Ectodermal cell (in vitro differentiated cells): ENCODE measurements around the gene WDR19.
"Not testable (repeated sequence)": the region's sequence is repeated elsewhere in the genome, so short reads cannot be mapped to it uniquely, and the experiment has no call there.

Experiments
- H3K27ac ChIP-seq: 2 replicates; pipeline ENCODE4 v1.7.0; 2013; ENCODE audit warnings: mild to moderate bottlenecking, low read depth, low read length; ENCODE audit not compliant: insufficient read depth, poor library complexity, severe bottlenecking
- H3K27me3 ChIP-seq: 2 replicates; pipeline ENCODE4 v1.7.0; 2013; ENCODE audit warnings: mild to moderate bottlenecking, low read length; ENCODE audit not compliant: insufficient read depth, control insufficient read depth, poor library complexity, severe bottlenecking
- H3K36me3 ChIP-seq: one replicate; pipeline ENCODE4 v1.7.0; 2013; ENCODE audit warnings: low read length; ENCODE audit not compliant: control insufficient read depth, insufficient read depth
- H3K4me1 ChIP-seq: one replicate; pipeline ENCODE4 v1.7.0; 2013; ENCODE audit warnings: low read length; ENCODE audit not compliant: control insufficient read depth, insufficient read depth
- H3K4me3 ChIP-seq: 2 replicates; pipeline ENCODE4 v1.7.0; 2013; ENCODE audit warnings: low read depth, low read length, control low read depth; ENCODE audit not compliant: insufficient read depth
- H3K9me3 ChIP-seq: 2 replicates; pipeline ENCODE4 v1.7.0; 2013; ENCODE audit warnings: mild to moderate bottlenecking, low read length, moderate library complexity; ENCODE audit not compliant: control insufficient read depth
- WGBS, 2 experiments: methylation state at CpG; one replicate each; pipeline ENCODE4 v1.1.7; 2013; ENCODE audit warnings: missing lambda C conversion rate in 2 of 2; 5-methylcytosine and 5-hydroxymethylcytosine counted together

The WDR19 gene

DNA sequence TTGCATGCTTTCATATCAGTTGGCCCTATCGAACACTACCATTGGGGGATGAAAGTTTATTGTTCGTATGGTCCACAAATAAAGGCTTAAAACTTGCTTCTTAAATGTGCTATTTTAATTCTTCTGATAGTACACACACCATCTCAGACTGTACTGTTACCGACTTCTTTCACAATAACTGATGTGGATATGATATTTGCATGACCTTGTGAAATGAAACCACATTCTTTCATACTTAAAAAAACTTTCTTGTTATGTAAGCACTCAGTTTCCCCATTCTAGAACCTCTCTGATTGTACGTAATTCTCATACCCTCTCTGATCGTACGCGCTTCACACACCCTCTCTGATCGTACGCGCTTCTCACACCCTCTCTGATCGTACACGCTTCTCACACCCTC, 12.0 kb upstream of the WDR19 start:
- H3K9me3 ChIP-seq = no peaks in the 10 kb centered on the region
- no peak overlapping the region for H3K4me3 ChIP-seq
- WGBS, 2 experiments = 92 to 96% methylated on average over 10 to 12 of the region's 12 CpGs
- no peak overlapping the region for H3K27ac ChIP-seq
- no peaks in the 10 kb centered on the region for H3K4me1 ChIP-seq
- no peaks in the 10 kb centered on the region for H3K36me3 ChIP-seq
- H3K27me3 ChIP-seq = no peaks in the 10 kb centered on the region

- Histone ChIP-seq H3K36me3 (no peaks in the 10 kb centered on the region), H3K27me3 (peaks cover 9% of the 10 kb centered on the region), H3K4me1 (peaks cover 4% of the 10 kb centered on the region), H3K9me3 (no peaks in the 10 kb centered on the region), H3K4me3 (no peak overlapping the region), H3K27ac (no peak overlapping the region)
Measured at GRCh38 chr4:39178706-39179105, 3.6 kb upstream of the WDR19 start.

DNA sequence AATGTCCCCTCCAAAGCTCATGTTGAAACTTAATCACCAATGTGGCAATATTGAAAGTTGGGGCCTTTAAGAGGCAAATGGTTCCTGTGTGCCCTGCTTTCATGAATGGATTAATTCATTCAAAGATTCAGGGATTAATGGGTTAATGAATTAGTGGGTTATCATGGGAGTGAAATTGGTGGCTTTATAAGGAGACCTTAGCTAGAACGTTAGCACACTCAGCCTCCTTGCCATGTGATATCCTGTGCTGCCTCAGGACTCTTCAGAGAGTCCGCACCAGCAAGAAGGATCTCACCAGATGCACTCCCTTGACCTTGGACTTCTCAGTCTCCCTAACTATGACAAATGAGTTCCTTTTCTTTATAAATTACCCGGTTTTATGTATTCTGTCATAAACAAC, 2.6 kb upstream of the WDR19 start:
- peaks cover 13% of the 10 kb centered on the region for H3K27me3 ChIP-seq
- H3K4me1 ChIP-seq = peaks cover 4% of the 10 kb centered on the region
- H3K9me3 ChIP-seq = no peaks in the 10 kb centered on the region
- H3K4me3 ChIP-seq = no peak overlapping the region
- no peaks in the 10 kb centered on the region for H3K36me3 ChIP-seq
- H3K27ac ChIP-seq = no peak overlapping the region
- 85 to 89% methylated on average over 3 of the region's 3 CpGs for WGBS, 2 experiments

- H3K4me1 ChIP-seq, H3K9me3 ChIP-seq: not testable (repeated sequence)
- WGBS, 2 experiments = 92 to 95% methylated on average over 17 of the region's 17 CpGs
Measured at GRCh38 chr4:39180629-39181028, 1.7 kb upstream of the WDR19 start.

DNA sequence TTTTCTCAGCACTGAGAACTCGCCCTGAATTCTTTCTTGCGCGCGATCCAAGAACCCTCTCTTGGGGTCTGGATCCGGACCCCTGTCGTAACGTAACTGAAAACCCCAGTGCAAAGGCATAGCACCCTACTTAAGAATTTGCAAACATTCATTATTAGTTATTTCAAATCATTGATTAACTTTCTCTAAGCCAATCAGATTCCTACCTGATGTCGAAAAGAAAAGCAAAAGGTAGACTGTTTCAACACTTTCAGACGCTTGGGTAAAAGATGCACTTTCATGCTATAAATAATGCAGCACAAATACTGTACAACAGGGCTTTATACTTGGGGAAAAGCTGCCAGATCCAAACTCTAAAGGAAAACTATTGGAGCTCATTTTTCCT, 817 bp upstream of the WDR19 start:
- peaks cover 13% of the 10 kb centered on the region for H3K27me3 ChIP-seq
- 94% methylated on average over 9 of the region's 9 CpGs for WGBS, 2 experiments
- H3K36me3 ChIP-seq = no peaks in the 10 kb centered on the region
- H3K4me1 ChIP-seq = peaks cover 4% of the 10 kb centered on the region
- no peaks in the 10 kb centered on the region for H3K9me3 ChIP-seq
- H3K27ac ChIP-seq = no peak overlapping the region
- peak overlapping the region; percentile 33 for H3K4me3 ChIP-seq

More at GRCh38 chr4:39180629-39181028, 1.7 kb upstream of the WDR19 start:
- H3K36me3 ChIP-seq, H3K4me3 ChIP-seq, H3K27ac ChIP-seq: not testable (repeated sequence)
- peaks cover 13% of the 10 kb centered on the region for H3K27me3 ChIP-seq

DNA sequence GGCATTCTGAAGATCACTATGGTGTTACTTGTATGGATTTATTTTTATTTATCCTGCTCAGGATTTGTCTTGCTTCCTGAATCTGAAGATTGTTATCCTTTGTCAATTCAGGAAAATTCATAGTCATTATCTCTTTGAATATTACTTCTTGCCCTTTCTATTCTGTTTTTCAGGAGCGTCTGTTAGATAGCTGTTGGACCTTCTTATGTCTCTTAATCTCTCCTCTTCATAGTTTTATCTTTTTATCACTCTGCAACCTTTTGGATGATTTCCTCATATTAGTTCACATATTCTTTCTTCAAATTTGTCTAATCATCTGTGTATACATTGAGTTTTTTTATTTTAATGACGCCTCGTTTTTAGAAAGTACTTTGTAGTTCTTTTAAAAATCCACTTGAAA, 19.6 kb downstream of the WDR19 start:
- 94 to 96% methylated on average over 1 of the region's 3 CpGs for WGBS, 2 experiments

DNA sequence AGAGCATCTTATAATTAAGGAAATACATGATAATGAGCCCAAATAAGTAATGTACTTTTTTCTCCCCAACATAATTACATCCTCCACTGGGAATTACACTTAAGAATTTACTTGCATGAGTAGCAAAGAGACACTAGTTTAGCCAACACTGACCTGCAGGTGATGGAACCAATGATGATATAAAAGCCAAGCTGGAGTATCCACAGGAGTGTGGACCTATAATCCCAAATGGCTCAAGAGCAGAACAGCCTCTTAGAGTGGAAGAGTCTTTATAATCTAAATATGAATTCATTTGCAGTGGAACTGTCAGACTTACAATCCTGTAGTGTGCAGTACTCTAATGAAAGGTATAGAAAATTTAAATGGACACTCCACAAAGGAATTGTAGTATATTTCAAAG, 22.2 kb downstream of the WDR19 start:
- Histone ChIP-seq H3K27ac (no peak overlapping the region), H3K4me1 (no peaks in the 10 kb centered on the region), H3K4me3 (no peak overlapping the region), H3K36me3 (peaks cover 19% of the 10 kb centered on the region), H3K27me3 (no peaks in the 10 kb centered on the region), H3K9me3 (no peaks in the 10 kb centered on the region)

More for the DNA sequence above, 19.6 kb downstream of the WDR19 start:
- Histone ChIP-seq H3K27me3 (no peaks in the 10 kb centered on the region), H3K36me3 (peaks cover 19% of the 10 kb centered on the region), H3K4me3 (no peak overlapping the region), H3K27ac (no peak overlapping the region), H3K4me1 (no peaks in the 10 kb centered on the region), H3K9me3 (no peaks in the 10 kb centered on the region)

DNA sequence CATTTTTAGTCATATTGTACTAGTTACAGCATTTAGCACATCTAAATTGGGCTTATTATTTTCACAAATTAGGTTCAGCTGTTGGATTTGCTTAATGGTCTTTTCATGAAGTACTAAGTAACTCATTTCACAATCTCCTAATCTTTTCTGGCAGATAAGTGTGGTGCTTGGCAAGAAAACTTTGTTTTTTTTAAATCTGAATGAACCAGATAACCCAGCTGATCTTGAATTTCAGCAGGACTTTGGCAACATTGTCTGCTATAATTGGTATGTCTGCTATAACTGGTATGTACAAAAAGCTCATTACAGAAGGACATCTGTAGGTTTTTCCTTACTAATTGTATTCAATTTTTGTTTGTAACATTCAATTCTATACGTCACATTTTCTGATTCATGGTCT, 22.7 kb downstream of the WDR19 start:
- WGBS, 2 experiments = 80% methylated on average over 1 of the region's 1 CpG; no CpG with 5 or more reads in 1 of the 2 experiments
- Histone ChIP-seq H3K36me3 (peaks cover 19% of the 10 kb centered on the region), H3K4me3 (no peak overlapping the region), H3K9me3 (no peaks in the 10 kb centered on the region), H3K27ac (no peak overlapping the region), H3K4me1 (no peaks in the 10 kb centered on the region), H3K27me3 (no peaks in the 10 kb centered on the region)

DNA sequence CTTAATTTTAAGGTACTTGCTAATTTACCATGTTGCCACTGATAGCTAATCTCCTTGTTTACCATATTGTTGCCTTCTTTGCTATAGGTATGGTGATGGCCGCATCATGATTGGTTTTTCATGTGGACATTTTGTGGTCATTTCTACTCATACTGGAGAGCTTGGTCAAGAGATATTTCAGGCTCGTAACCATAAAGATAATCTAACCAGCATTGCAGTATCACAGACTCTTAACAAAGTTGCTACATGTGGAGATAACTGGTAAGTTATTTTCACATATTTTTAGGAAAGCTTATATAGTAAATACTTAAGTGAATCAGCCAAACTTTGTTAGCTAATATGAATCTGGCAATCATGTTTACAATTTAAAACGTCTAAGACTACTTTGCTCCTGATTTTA, 23.1 kb downstream of the WDR19 start:
- Histone ChIP-seq H3K4me1 (no peaks in the 10 kb centered on the region), H3K4me3 (no peak overlapping the region), H3K27me3 (no peaks in the 10 kb centered on the region), H3K9me3 (no peaks in the 10 kb centered on the region), H3K27ac (no peak overlapping the region), H3K36me3 (peaks cover 18% of the 10 kb centered on the region)
- WGBS, 2 experiments = 100% methylated on average over 1 to 2 of the region's 3 CpGs

DNA sequence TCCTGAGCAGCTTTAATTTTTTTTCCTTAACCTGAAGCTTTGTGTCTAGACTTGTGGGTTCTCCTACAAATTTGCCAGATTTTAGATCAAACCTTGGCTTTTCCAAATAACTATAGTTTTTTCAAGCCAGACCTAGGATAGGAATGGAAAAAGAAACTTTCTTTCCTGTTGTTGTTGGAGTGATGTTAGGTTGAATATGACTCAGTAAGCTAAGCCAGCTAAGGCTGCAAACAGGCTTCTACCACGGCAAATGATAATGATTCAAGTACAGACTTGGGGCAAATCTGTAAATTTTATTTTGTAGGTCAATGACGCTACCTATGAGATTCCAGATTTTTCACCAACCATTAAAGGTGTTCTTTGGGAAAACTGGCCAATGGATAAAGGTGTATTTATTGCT, 45.6 kb downstream of the WDR19 start:
- no peak overlapping the region for H3K4me3 ChIP-seq
- WGBS, 2 experiments = 75 to 80% methylated on average over 2 of the region's 2 CpGs
- no peaks in the 10 kb centered on the region for H3K4me1 ChIP-seq
- H3K27me3 ChIP-seq = no peaks in the 10 kb centered on the region
- no peaks in the 10 kb centered on the region for H3K36me3 ChIP-seq
- no peaks in the 10 kb centered on the region for H3K9me3 ChIP-seq
- H3K27ac ChIP-seq = no peak overlapping the region

- H3K4me1 ChIP-seq = no peaks in the 10 kb centered on the region
- H3K27me3 ChIP-seq = no peaks in the 10 kb centered on the region
- no peaks in the 10 kb centered on the region for H3K9me3 ChIP-seq
- H3K4me3 ChIP-seq = no peak overlapping the region
- no peaks in the 10 kb centered on the region for H3K36me3 ChIP-seq
- WGBS, 2 experiments = 84 to 96% methylated on average over 4 of the region's 4 CpGs
- no peak overlapping the region for H3K27ac ChIP-seq
Measured at GRCh38 chr4:39228377-39228776, 46.0 kb downstream of the WDR19 start.
